HL-60 (cell line): Measurements from ENCODE around the gene COX6A1.

Experiments
- DNase-seq, 2 experiments: peaks; one replicate each; pipeline ENCODE4 v3.0.0-alpha.2; 2010 to 2020; ENCODE audit warnings: low read depth in 1 of 2, low spot score in 1 of 2
- H3K27ac ChIP-seq: fragments of 250-450 bp; sonication (Bioruptor Pico); replicated peaks from 2 replicates; pipeline ENCODE4 v1.5.1; 2020; ENCODE audit warnings: mild to moderate bottlenecking, moderate library complexity
- H3K27me3 ChIP-seq: fragments of 250-450 bp; sonication (Bioruptor Pico); 2 replicates; pipeline ENCODE4 v1.5.1; 2021; ENCODE audit warnings: mild to moderate bottlenecking, moderate library complexity; ENCODE audit not compliant: insufficient read depth, poor library complexity, severe bottlenecking
- H3K4me3 ChIP-seq: replicated peaks from 2 replicates; pipeline ENCODE4 v1.5.1; 2011; ENCODE audit warnings: mild to moderate bottlenecking, control low read depth, low read length; ENCODE audit not compliant: insufficient read depth
- CTCF ChIP-seq: IDR thresholded peaks from one replicate; pipeline ENCODE4 v1.5.1; 2011; ENCODE audit warnings: low read length, control low read depth, inconsistent platforms; ENCODE audit not compliant: insufficient read depth
- GABPA ChIP-seq: IDR thresholded peaks from 2 replicates; pipeline ENCODE4 v1.6.1; 2012; ENCODE audit warnings: low read depth
- POLR2AphosphoS5 ChIP-seq: IDR thresholded peaks from 2 replicates; pipeline ENCODE4 v1.6.1; 2012; ENCODE audit warnings: low read depth
- REST ChIP-seq: IDR thresholded peaks from 2 replicates; pipeline ENCODE4 v1.6.1; 2012; ENCODE audit warnings: low read depth; ENCODE audit not compliant: insufficient replicate concordance
- SPI1 ChIP-seq: IDR thresholded peaks from 2 replicates; pipeline ENCODE4 v1.6.1; 2012; ENCODE audit warnings: low read depth, mild to moderate bottlenecking, borderline replicate concordance

COX6A1 gene

GRCh38 chr12:120402217-120402616 lies 35.7 kb upstream of the COX6A1 start:
- no peak for TF ChIP-seq POLR2AphosphoS5
- TF ChIP-seq CTCF = no peak
- no peak for TF ChIP-seq GABPA
- TF ChIP-seq REST = no peak
- TF ChIP-seq SPI1 = no peak

GRCh38 chr12:120403869-120404268 lies 34.0 kb upstream of the COX6A1 start:
- Histone ChIP-seq H3K4me3 (no peak overlapping the region), H3K27me3 (no peaks in the 10 kb centered on the region), H3K27ac (no peak overlapping the region)
- TF ChIP-seq SPI1 (no peak), REST (no peak), POLR2AphosphoS5 (no peak), GABPA (no peak), CTCF (no peak)
- DNase-seq = no peak

More at GRCh38 chr12:120402217-120402616, 35.7 kb upstream of the COX6A1 start:
- Histone ChIP-seq H3K4me3 (no peak overlapping the region), H3K27me3 (no peaks in the 10 kb centered on the region), H3K27ac (no peak overlapping the region)
- DNase-seq = no peak

GRCh38 chr12:120404271-120404670 lies 33.6 kb upstream of the COX6A1 start:
- DNase-seq = no peak
- no peak overlapping the region for H3K27ac ChIP-seq
- TF ChIP-seq SPI1 = no peak
- no peak for TF ChIP-seq REST
- no peak for TF ChIP-seq POLR2AphosphoS5
- no peak for TF ChIP-seq CTCF
- TF ChIP-seq GABPA = no peak
- H3K27me3 ChIP-seq = no peaks in the 10 kb centered on the region
- H3K4me3 ChIP-seq = no peak overlapping the region
